Activated CD4-positive, alpha-beta T cell treated with anti-CD3 and anti-CD28 coated beads, Interleukin-2, amount 50 U/mL, for 48 hours (primary cell): ENCODE measurements around the gene GFRA4.

ENCODE experiments used
- DNase-seq, 2 experiments: peaks; one replicate each; pipeline ENCODE4 v3.0.0-alpha.2; 2020

The GFRA4 gene

DNA sequence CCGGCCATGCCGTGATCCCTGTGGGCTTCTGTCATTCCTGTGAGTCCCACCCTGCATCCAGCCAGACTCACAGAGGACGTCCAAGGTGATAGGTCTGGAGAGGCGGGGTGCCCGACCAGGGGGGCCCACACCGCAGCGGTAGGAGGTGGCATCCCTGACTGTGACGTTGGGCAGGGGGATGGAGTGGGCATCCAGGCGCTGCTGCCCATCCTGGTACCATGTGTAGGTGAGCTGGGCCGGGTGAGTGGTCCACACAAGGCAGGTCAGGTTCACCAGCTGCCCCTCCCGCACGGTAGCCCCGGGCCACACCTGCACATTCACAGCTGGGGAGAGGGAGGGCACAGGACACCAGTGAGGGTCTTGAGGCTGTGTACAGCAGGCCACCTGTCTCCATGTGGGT lies 30.2 kb upstream of the GFRA4 start:
- no peak for DNase-seq

DNA sequence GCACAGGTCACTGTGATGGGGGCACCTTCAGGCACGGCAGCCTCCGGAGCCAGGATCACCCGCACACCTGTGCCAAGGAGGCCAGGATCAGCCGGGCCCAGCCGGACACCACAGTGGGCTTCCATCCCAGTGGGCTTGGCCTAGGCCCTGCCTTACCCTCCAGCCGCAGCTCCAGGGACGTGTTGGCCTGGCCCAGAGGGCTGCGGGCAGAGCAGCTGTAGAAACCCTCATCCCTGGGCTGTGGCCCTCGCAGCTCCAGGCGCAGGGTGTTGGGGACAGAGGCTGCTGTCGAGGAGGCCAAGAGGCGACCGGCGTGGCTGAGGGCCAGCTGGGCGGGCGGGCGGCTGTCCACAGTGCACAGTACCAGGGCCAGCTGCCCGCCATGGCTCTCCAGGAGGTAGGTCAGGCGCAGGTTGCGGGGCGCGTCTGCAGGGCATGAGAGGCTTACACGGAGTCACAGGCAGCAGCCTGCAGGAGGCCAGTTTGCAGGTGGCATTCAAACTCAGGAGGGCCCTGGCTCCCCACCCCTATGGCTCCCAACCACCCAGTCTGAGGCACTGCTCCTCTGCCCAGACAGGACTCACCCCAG lies 29.6 kb upstream of the GFRA4 start:
- no peak for DNase-seq

DNA sequence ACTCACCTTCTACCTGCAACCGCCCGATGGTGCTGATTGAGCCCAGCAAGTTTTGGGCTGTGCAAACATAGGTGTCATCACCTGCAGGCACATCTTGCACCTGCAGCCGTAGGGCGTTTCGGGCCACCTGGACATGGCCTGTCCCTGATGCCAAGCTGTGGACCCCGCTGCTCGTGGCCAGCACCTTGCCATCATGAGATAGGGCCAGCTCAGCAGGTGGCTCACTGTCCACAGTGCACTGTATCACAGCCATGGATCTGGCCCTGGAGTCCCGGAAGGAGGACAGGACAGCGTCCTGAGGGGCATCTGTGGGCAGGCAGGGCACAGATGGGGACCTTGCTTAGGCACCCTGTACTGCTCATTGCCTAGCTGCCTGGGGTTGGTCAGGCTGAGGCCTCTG lies 28.7 kb upstream of the GFRA4 start:
- DNase-seq = no peak

DNA sequence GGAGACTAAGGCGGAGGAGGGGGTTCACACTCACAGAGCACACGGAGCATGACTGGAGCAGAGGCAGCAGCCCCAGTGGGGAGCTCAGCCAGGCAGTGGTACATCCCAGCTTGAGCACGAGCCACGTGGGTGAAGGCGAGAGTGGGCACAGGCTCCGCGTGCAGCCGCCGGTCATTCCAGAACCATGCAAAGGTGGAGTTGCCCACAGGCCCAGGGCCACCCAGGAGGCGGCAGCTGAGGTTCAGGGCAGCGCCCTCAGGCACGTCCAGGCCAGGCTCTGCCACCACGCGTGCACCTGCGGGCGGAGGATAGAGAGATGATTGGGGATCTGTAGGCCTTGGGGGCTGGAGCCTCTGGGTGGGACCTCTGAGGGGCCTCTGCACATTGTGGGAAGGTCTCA lies 28.1 kb upstream of the GFRA4 start:
- DNase-seq = no peak

DNA sequence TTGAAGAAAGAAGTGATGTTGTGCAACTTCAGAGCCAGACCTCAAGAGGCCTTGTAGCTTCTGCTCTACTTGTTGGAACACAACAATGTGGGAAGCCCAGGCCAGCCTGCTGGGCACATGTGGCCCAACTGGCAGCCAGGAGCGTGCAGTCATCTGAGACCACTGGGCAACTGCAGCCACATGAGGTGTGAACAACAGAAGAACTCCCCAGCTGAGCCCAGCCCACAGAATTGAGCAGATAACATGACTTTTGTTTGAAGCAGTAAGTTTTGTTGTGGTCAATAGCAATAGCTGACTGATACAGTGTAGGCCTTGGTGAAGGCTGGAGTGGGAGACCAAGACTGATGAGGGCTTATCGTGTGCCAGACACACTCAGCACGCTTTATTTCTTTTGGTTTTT lies 27.2 kb upstream of the GFRA4 start:
- no peak for DNase-seq

DNA sequence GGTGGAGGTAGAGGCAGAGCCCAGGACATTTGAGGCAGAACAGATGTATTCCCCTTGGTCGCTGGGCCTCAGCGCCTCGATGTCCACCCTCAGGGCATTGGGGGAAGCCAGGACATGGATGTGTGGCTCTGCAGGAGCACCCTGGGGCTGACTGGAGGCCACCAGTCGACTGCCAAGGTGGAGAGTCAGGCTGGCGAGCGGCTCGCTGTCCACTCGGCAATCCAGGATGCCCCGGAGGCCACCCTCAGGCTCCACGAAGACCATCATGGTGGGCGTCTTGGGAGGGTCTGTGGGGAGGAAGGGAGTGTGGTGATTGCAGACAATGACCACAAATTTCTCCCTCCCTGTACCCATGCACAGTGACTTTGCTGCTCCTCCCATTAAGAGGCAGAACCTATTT lies 26.8 kb upstream of the GFRA4 start:
- DNase-seq = no peak

DNA sequence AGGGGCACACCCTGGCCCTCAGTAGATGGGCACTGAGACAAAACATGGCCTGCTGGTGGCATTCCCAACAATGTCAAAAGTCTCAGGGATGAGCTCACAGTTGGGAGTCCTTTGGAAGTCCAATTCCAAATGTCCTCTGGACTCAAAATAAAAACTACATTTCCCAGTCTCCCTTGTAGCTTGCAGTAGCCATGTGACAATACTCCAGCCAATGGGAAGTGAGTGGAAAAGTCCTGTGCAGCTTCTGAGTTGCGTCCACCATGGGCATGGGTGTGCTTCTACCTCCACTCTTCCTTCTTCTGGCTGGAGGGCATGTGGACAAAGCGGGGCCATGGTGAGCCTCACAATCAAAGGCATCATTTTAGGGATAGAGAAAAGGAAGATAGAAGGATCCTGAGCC lies 24.5 kb upstream of the GFRA4 start:
- DNase-seq = no peak

DNA sequence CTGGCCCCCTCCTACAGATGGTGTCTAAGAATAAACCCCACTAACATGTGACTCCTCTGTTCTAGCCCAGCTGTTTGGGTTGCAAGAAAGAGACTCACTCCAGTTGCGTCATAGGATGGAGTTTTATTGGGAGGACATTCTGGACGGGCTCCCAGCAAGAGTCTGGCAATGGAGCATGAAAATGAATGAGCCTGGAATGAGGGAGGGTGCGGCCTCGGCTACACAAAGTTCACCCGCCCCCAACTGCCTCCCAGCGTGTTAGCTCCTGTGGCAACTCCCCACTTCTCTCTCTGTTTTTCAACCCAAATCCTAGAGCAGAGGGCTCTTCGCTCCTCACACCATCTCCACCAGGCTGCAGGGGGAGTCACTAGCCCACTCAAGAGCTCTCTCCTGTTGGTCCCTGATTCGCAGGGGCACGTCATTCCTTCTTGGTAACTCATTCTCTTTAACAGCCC lies 23.7 kb upstream of the GFRA4 start:
- no peak for DNase-seq

DNA sequence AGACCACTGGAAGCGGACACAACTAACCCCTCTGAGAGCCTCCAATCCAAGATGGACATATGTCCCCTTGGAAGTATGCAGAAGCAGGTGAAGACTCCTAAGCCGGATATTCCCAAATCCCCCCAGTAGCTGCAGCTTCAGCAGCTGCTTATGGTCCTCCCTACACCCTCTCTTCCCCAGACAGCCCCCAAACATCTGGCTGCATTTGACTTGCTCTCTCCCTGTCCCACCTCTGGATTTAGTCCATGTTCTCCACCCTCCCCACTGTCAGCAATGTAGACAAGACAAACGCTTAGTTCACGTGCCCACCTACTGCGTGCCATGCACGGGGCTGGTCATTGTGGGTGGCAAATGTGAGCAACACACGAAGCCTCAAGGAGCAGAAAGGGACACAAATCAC lies 23.2 kb upstream of the GFRA4 start:
- DNase-seq = no peak

DNA sequence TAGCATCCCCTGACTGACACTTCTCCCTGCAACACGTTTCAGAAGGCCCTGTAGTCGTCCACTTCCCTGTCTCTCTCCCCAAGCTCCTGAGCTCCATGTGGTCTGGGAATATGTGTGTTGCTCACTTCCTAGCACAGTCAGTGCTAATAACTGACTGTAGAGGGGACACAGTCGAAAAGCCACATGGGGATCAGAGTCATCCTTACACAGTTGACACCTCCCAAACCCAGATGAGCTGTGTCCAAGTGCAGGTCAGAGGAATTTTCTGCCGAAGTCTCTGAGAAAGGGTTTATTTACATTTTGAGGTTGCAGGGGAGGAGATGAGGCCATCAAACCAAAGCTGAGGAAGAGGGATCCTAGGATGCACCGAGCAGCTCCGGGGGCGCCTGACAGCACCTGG lies 22.1 kb upstream of the GFRA4 start:
- no peak for DNase-seq

DNA sequence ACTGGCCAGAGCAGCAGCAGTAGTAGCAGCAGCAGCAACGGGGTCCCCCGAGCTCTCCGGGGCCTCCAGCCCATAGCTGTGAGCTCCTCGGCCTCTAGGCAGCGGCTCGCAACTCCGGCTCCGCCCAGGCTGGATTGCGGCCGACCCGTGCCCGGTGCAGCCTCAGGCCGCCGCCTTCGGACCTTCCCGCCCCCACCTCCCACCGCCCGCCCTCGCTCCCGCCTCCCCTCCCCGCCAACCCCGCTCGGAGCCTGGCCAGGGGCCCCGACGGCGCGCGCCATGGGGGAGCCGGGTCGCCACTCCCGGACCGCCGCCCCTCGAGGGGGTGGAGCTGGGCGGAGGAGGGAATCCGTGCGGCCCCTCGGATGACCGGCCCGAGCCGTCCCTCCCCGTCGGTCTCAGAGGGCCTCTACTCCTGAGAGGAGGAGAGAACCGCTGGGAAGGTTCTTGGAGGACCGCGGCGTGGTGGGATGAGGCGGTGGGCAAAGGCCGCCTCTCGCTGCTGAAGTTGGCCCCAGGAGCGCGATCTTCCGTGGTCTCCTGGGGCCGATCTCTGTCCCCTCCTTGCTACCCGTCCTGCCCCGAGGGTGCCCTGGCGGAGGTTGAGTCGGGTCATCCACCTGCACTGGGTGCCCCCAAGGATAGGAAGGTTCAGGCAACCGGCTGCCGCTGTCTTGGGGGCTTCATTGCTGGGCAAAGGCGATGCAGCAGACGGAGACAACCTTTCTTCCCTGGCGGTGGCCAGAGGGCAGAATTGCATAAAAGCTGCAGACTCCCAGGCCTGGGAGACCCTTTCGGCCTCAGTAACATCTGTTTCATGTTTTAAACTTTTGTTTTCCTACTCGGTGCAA lies 19.0 kb upstream of the GFRA4 start, which contains the start of gene ADAM33:
Gene ADAM33 (minus strand): TSS at position 80 of the 851 bp plus-strand sequence. CDS start 6 bp downstream, at position 74.
- DNase-seq = no peak

DNA sequence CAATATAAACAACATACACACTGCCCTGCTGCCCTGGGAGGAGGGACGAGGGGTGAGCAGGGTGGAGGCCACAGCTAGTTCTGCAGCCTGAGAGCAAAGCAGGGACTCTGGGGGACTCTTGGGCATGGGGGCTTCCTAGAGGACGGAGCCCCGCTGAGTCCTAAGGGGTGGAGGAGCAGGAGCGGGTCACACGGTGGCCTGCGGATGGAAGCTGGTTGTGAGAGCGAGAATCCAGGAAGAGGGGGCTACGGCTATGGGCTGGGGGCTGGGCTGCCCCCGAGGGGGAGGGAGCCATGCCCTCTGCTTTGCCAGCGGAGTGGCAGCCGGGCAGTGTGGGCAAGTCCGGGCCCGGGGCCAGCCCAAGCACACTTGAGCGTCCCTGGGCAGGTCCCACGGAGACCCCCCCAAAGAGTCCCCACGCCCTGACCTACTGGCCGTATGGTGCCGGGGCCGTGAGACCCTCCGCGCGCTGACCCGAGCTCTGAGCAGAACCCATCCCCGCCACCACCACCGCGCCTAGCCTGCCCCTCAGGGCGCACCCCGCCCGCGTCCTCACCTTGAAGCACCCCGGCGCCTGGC lies 18.2 kb upstream of the GFRA4 start:
- DNase-seq = no peak

DNA sequence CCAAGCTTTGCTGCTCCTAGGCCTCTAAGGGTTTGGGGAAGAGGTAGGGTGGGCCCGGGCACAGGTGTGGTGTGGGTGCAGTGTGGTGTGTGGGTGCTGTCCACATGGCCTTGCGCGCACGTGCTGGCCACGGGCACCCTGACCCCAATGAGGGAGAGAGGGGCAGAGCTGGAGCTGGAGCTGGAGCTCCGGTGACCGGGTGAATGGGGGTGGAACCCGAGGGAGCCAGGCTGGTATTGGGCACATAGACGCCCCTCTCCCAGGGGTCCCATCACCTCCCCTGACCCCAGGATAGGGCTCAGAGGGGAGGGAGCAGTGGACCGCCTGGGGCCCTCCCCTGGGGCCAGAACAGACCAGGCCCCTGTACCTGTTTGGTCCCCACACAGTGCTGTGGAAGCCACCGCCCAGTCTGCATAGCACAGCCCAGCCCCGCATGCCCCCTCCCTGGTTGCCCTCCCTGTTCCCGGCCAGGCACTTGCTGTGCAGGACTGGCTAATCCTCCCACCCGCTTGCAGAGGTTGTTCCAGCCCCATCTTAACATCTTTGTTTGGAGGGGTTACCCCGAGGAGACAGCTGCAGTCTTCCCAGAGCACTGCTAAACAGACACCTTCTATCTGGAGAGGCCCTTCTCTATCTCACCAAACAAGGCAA lies 17.6 kb upstream of the GFRA4 start:
- DNase-seq = no peak

DNA sequence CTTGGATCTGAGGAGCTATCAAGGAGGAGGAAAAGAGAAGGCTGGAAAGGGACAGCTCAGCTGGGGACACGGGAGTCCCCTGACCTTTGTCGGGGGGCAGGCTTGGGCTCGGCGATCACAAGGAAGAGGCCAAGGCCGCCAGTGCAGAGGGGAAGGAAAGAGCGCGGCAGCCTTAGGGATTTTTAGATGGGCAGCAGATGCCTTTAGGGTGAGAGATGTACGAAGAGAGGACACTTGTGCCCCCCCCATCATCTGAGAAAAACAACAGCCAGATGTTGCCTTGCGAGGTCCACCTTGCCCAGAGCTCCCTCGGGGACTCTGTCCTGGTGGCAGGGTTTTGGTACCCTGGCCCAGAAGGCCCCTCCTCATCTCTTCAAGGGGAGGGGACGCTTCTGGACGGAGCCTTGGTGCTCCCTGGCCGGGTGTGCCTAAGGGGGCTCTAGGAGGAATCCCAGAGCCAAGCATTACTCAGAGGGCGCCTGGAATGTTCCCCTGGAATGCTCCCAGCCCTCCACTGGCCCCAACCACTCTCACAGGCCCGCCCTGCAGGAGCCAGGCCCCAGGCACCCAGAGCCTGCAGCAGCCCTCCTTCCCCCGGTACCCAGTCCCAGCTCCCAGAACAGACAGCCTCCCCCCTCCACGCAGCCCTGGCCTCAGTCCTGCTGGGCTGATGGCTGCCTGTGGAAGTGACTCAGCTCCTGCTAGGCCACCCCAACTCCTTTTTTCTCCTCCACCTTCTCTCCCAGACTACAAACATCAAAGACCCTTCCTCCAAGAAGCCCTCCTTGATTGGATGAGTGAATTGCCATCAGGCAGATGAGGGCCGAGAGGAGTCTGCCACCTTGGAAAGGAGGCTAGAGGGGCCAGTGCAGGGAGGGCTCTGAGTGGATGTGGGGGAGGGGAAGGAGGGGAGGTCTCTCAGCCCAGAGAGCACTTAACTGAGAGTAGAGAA lies 16.8 kb upstream of the GFRA4 start:
- DNase-seq = no peak

DNA sequence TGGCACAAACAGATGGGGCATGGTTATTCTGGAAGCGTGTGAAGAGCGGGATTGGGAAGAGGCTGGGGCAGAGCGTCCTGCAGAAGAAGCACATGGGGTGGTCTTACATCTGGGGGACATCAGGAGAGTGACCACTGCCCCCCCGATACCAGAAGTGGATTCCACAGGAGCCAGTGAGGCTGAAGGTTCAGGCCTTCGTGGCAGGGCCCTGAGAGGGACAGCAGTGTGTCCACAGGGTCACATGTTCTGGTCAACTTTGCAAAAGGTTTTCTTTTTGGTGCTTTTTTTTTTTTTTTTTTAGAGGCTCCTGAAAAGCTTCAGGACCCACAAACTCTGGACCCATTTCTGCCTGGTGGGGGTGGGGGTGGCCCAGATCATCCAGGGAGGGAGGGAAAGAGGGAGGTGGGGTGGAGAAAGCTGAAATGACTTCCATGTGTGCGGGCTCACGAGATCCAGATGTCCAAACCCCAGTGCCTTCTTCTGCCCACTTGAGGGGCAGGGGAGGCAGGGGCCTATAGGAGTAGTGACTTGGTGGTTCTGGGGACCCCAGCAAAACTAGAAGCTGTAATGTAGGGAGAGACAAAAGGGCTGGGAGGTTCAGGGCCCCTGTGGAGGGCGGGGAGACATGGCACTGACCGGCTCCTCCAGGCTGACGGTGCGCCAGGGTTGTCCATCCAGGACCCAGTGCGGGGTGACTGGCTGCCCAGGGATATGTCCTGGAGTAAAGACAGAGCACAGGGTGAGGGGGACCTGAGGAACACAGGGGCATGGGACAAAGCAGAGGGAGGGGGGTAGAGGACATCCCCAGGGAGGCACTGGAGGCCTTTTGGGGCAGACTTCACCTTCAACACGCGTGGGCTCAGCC lies 15.9 kb upstream of the GFRA4 start:
- DNase-seq = no peak

DNA sequence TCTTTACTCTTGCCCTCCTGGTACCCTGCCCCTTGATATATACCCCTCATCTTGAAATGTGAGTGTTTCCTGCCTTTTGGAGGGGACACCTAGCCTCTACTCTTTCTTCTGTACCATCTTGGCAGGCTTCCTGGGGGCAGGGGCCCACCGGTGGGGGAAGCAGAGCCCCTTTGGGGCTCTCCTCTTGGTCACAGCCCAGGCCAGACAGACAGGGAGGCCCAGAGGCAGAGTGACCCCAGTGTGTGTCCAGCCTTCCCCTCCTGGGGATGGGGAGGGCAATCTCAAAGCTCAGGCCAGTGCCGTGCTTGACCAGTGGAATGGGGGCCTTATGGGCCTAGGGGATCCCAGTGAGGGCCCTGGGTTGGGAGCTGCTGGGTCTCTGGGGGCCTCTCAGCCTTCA lies 15.0 kb upstream of the GFRA4 start:
- no peak for DNase-seq

DNA sequence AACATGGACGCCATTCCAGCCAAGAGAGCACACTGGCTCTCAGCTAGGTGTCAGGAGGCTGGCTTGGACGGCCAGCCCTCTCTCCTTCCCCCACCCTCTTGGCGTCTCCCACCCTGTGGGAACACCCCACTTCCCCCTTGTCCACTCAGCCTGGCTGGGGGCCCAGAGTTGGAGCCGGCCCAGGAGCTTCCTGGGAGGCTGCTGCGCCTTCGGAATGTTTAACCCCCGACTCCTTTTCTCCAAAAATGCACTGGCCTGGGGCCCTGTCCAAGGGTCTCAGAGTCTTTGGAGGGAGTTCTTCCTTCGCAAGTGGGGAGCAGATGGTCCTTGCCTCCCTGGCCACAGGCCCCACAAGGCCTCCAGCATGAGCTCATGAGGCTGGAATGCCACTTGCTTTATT lies 14.5 kb upstream of the GFRA4 start:
- DNase-seq = no peak

DNA sequence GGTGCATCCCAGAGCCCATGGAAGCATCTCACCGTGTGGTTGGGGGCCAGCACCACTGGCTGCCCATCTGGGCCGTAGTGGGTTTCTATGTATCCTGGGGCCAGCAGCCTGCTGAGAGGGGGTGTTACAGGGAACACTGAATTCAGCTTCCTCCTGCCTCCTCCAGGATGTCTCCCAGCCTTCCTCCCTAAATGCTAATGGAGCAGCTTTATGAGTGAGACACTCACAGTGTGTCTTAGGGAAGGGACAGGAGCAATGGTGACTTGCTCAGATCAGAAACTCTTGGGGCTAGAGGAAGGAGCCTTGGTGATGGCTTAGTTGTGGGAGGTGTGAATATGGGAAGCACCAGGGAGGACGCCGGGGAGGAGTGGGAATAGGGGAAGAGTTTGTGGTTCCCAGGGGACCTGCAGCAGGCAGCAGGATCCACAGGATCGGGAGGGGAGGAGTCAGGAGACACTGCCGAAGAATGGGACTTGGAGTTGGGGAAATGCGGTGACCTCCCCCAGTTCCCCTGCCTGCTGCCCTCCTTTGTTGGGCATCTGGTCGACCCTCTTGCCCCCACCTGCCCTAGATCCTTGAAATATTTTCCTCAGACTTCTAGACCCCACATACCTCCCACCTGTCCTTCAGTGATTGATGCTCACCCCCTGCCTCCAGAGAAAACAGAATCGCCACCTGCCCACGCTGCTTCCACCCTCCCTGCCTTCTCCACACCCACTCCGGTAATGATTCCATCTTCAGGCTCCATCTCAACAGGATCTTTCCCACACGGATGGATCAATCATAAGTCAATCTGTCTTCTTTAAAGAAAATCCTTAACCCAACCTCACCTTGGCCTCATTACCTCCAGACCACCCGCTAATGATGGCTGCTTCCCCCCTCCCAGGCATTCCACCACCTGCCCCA lies 12.0 kb upstream of the GFRA4 start:
- no peak for DNase-seq

DNA sequence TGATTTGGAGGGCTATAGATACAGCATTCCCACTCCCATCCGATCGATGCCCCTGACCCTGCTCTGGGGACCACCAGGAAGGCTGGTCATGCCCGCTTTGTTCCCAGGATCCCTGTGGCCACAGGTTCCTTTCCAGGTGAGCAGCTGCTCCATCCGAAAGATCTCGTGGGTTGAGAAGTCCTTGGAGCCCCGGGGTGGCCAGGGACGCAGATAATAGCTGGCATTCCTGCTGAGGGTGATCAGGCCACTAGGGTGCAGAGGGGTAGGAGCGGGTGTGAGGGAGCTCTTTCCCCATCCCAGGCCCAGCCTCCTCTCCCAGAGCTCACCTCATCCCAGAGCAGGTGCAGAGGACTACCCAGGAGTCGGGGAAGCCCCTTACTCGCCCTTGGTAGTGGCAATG lies 11.2 kb upstream of the GFRA4 start:
- no peak for DNase-seq
